Liver (tissue), 9 donors: Measurements from ENCODE around the gene CACHD1. TPM values are rescaled to one million over a fixed set of nuclear protein-coding genes. Genes with fewer than 3 reads are reported as not detected.

Experiments used
- DNase-seq: peaks from one replicate; pipeline ENCODE4 v3.0.0-alpha.2; 2017; ENCODE audit warnings: low spot score
- H3K27ac ChIP-seq, 2 donors: one replicate each; pipeline ENCODE4 v1.7.0; 2013; ENCODE audit warnings: inconsistent platforms in 2 of 2, low read length in 2 of 2, control low read depth in 1 of 2, low read depth in 1 of 2, mild to moderate bottlenecking in 1 of 2
- H3K27me3 ChIP-seq, 4 donors: one replicate each; pipeline versions ENCODE4 v1.6.1 to v1.7.0; 2013; ENCODE audit warnings: low read length in 3 of 4, inconsistent platforms in 1 of 4, mild to moderate bottlenecking in 1 of 4, moderate library complexity in 1 of 4; ENCODE audit not compliant: control insufficient read depth in 4 of 4, insufficient read depth in 4 of 4
- H3K36me3 ChIP-seq, 4 donors: one replicate each; pipeline versions ENCODE4 v1.6.1 to v1.7.0; 2013; ENCODE audit warnings: low read length in 3 of 4, mild to moderate bottlenecking in 3 of 4, low read depth in 1 of 4, moderate library complexity in 1 of 4; ENCODE audit not compliant: control insufficient read depth in 4 of 4, insufficient read depth in 3 of 4
- H3K4me1 ChIP-seq, 4 donors: one replicate each; pipeline versions ENCODE4 v1.6.1 to v1.7.0; 2013; ENCODE audit warnings: low read length in 3 of 4, mild to moderate bottlenecking in 3 of 4, moderate library complexity in 1 of 4; ENCODE audit not compliant: control insufficient read depth in 4 of 4, insufficient read depth in 4 of 4
- H3K4me3 ChIP-seq, 3 donors: one replicate each; pipeline versions ENCODE4 v1.6.1 to v1.7.0; 2013; ENCODE audit warnings: low read length in 3 of 3, control low read depth in 1 of 3, low read depth in 1 of 3, mild to moderate bottlenecking in 1 of 3
- H3K9ac ChIP-seq, 2 donors: one replicate each; pipeline ENCODE4 v1.7.0; 2013; ENCODE audit warnings: low read length in 2 of 2, mild to moderate bottlenecking in 2 of 2, moderate library complexity in 2 of 2, control low read depth in 1 of 2, low read depth in 1 of 2
- H3K9me3 ChIP-seq, 4 donors: one replicate each; pipeline versions ENCODE4 v1.6.1 to v1.7.0; 2013; ENCODE audit warnings: low read length in 3 of 4; ENCODE audit not compliant: control insufficient read depth in 4 of 4
- ATF3 ChIP-seq: IDR thresholded peaks from 2 replicates; pipeline ENCODE4 v1.6.1; 2016; ENCODE audit warnings: antibody characterized with exemption
- EGR1 ChIP-seq, 2 donors: IDR thresholded peaks; 2 replicates each; pipeline ENCODE4 v1.6.1; 2016 to 2018; ENCODE audit warnings: antibody characterized with exemption in 2 of 2, low read depth in 2 of 2
- FOXA1 ChIP-seq: IDR thresholded peaks from 2 replicates; pipeline ENCODE4 v1.6.1; 2016; ENCODE audit warnings: antibody characterized with exemption
- HNF4A ChIP-seq, 2 donors: conservative IDR thresholded peaks; 2 replicates each; pipeline ENCODE4 v1.6.1; 2016; ENCODE audit warnings: antibody characterized with exemption in 2 of 2, mild to moderate bottlenecking in 2 of 2
- HNF4G ChIP-seq: IDR thresholded peaks from 2 replicates; pipeline ENCODE4 v1.6.1; 2016; ENCODE audit warnings: antibody characterized with exemption
- JUND ChIP-seq, 2 donors: IDR thresholded peaks; 2 replicates each; pipeline ENCODE4 v1.6.1; 2016; ENCODE audit warnings: antibody characterized with exemption in 2 of 2
- NR2F2 ChIP-seq: IDR thresholded peaks from 2 replicates; pipeline ENCODE4 v1.6.1; 2016; ENCODE audit warnings: antibody characterized with exemption
- REST ChIP-seq: IDR thresholded peaks from 2 replicates; pipeline ENCODE4 v1.6.1; 2016; ENCODE audit warnings: antibody characterized with exemption, mild to moderate bottlenecking
- SP1 ChIP-seq: IDR thresholded peaks from 2 replicates; pipeline ENCODE4 v1.6.1; 2018; ENCODE audit warnings: antibody characterized with exemption, mild to moderate bottlenecking
- TAF1 ChIP-seq: conservative IDR thresholded peaks from 2 replicates; pipeline ENCODE4 v1.6.1; 2016; ENCODE audit warnings: antibody characterized with exemption, mild to moderate bottlenecking
- YY1 ChIP-seq: IDR thresholded peaks from 2 replicates; pipeline ENCODE4 v1.6.1; 2016; ENCODE audit warnings: antibody characterized with exemption, mild to moderate bottlenecking
- ZBTB33 ChIP-seq: IDR thresholded peaks from 2 replicates; pipeline ENCODE4 v1.6.1; 2016; ENCODE audit warnings: antibody characterized with exemption
- WGBS: extraction: QIAGEN DNeasy Blood & Tissue Kit; methylation state at CpG from one replicate; pipeline ENCODE4 v1.1.7; 2013; 5-methylcytosine and 5-hydroxymethylcytosine counted together
- polyA plus RNA-seq, 2 donors: library from polyadenylated mRNA; stranded (reverse) in 1 of 2; unstranded in 1 of 2; fragments of 200-250 nt in 1 of 2; fragments of >200 nt in 1 of 2; fragmentation: Nextera tagmentation in 1 of 2; extraction: Ambion mirVana in 1 of 2; gene quantifications; one replicate each; pipeline versions ENCODE4 v1.2.1 to v1.2.3, GENCODE V29; 2013 to 2015
- total RNA-seq, 2 donors: library from RNA; depleted of rRNA; stranded (reverse); fragments of >200 nt; gene quantifications; one replicate each; pipeline ENCODE4 v1.2.3, GENCODE V29; 2014
- donor health status: healthy.
- donor health status: healthy.
- donor health status: healthy.
- donor health status: healthy.
- donor health status: healthy.

The CACHD1 gene
- total and polyA plus RNA-seq, 4 donors, result 0.68 to 4.2 (median 2.3) TPM

GRCh38 chr1:64546013-64546412, 76.1 kb downstream of the CACHD1 start:
- Histone ChIP-seq H3K36me3 (no peaks in the 10 kb centered on the region), H3K9me3 (no peaks in the 10 kb centered on the region), H3K4me1 (peaks cover 0 to 4% (median 3%) of the 10 kb centered on the region in 4 donors), H3K27me3 (no peaks in the 10 kb centered on the region), H3K9ac (no peak overlapping the region), H3K4me3 (no peak overlapping the region), H3K27ac (no peak overlapping the region)
- no peak for DNase-seq
- TF ChIP-seq EGR1 (IDR thresholded peaks at IDR 0.05; ENCODE audit: low read depth in 2 of 2), result no peak
- TF ChIP-seq HNF4G, result no peak
- no peak for TF ChIP-seq YY1
- no peak for TF ChIP-seq REST
- TF ChIP-seq ATF3, result no peak
- no peak for TF ChIP-seq SP1
- no peak for TF ChIP-seq ZBTB33
- TF ChIP-seq NR2F2, result no peak
- 70% methylated on average over 2 of the region's 2 CpGs for WGBS

- Histone ChIP-seq H3K4me1 (peaks cover 0 to 4% (median 2%) of the 10 kb centered on the region in 4 donors), H3K9me3 (no peaks in the 10 kb centered on the region), H3K36me3 (no peaks in the 10 kb centered on the region), H3K9ac (no peak overlapping the region), H3K27ac (no peak overlapping the region), H3K4me3 (no peak overlapping the region), H3K27me3 (no peaks in the 10 kb centered on the region)
- WGBS, result 54% methylated on average over 6 of the region's 6 CpGs
- no peak for DNase-seq
- no peak for TF ChIP-seq JUND (IDR thresholded peaks at IDR 0.05)
- TF ChIP-seq TAF1, result no peak
- peak; percentile 8 to 10 for TF ChIP-seq HNF4A (conservative IDR thresholded peaks at IDR 0.05)
- no peak for TF ChIP-seq SP1
- no peak for TF ChIP-seq EGR1 (IDR thresholded peaks at IDR 0.05; ENCODE audit: low read depth in 2 of 2)
- TF ChIP-seq FOXA1, result no peak
Measured at GRCh38 chr1:64549464-64550239, 79.7 kb downstream of the CACHD1 start.

GRCh38 chr1:64550510-64550909, 80.6 kb downstream of the CACHD1 start:
- H3K4me1 ChIP-seq, result peaks cover 0 to 4% (median 2%) of the 10 kb centered on the region in 4 donors
- 91% methylated on average over 5 of the region's 5 CpGs for WGBS
- no peak overlapping the region for H3K4me3 ChIP-seq
- TF ChIP-seq REST (no peak), ZBTB33 (no peak), HNF4G (no peak), EGR1 (IDR thresholded peaks at IDR 0.05; ENCODE audit: low read depth in 2 of 2) (no peak)
- H3K9me3 ChIP-seq, result no peaks in the 10 kb centered on the region
- H3K36me3 ChIP-seq, result no peaks in the 10 kb centered on the region
- no peak overlapping the region for H3K27ac ChIP-seq
- H3K27me3 ChIP-seq, result no peaks in the 10 kb centered on the region
- no peak for DNase-seq
- H3K9ac ChIP-seq, result no peak overlapping the region
